Measurements from ENCODE around the gene BCL11B.

Gene BCL11B

DNA sequence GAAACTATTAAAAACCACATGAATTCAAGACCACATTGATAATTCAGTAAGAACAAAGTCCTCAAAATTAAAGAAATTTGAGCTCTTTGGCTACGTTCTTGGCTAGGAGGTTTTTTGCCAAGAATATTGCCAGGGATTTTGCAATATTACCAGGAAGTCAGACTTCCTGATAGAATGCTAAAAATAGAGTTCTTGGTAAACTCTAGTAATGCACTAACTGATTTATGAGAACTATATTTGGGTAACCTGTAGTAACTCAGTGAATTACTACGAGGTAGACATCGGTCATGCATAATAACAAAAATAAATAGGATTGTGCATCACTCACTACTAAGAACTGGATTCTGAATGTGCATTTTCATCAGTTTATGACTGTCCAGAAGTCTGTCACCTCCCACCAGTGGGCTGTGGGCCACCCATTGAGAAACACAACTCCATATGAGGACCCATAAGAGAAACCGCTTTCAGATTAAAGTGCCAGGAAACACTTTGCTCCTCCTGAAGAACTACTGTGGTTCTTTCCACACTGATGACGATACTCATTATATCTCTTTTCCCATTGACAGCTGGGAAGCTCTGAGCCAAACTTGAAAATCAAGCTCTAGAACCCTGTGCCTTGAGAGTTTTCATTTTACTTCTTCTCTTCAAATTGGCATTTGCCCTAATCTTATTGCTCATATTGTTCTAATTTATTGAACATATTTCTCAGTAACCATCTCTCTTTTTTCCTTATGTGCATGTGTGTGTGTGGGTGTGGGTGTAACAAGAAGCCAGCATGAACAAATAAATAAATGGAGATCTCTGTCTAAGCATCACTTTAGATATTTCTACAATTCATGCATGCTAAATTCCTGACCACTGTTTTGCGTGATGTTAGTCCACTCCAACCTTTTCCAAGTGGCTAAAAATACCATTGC, 116.6 kb downstream of the BCL11B start:
- no peak for DNase-seq

DNA sequence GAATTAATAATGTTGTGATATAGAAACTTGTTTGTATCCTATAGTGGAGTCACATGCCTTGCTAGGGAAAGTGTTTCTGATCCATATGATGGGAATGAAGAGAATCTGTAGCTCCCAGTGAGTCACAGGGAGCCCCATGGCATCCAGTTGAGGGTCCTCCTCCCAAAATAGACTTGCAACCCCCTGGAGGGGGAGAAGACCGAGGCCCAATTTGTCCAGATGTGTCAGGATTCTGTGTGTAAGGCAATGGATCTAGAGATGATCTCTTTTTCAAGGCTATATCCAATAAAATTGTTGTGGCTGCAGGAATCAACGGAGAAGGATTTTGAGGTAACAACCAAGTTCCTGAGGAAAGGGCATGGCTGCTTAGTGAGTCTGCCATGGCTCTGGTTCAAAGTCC, 121.8 kb downstream of the BCL11B start:
- no peak for DNase-seq

DNA sequence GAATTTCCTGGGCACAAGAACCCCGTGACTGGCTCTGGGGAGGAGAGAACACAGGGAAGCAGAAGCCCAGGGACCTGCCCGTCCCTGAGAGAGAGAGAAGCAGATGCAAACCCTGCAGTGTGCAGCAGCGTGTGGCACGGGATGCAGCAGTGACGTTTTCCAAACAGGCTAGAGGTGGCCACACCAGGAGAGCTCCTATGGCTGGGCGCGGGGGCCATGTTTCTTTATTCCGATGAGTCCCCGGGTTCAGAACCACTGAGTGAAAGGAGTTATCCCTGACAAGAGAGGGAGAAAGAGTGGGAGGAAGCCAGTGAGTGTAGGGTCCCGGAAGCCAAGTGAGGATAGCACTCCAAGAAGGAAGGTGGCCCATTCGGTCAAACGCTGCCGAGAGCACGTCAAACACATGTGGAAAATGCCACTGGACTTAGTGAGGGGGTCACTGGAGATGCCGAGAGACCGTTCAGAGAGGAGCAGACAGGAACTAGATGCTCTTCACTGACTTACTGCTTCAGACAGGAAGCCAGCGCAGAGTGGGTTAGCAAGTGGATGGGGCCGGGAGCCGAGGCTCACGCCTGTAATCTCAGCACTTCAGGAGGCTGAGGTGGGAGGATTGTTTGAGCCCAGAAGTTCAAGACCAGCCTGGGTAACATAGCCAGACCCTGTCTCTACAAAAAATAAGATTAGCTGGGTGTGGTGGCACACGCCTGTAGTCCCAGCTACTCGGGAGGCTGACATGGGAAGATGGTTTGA, 123.0 kb downstream of the BCL11B start:
- DNase-seq = no peak

DNA sequence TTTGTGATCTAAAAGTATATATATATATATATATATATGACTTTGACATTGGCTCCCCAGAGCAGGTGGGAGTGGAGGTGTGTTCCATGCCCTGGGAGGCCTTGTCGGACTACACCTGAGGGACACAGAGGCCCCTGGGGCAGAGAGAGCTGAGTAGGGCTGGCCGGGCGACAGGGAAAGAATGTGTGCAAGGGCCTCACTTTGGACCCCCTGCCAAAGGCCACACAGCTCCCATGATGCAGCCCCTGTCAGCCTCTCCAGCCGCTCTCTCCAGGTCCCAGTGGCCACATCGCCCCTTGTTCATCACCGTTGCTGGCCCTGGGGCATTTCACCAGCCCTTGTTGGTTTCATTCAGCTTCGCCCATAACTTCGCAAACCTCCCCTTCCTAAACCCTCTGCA, 123.9 kb downstream of the BCL11B start:
- DNase-seq = no peak

DNA sequence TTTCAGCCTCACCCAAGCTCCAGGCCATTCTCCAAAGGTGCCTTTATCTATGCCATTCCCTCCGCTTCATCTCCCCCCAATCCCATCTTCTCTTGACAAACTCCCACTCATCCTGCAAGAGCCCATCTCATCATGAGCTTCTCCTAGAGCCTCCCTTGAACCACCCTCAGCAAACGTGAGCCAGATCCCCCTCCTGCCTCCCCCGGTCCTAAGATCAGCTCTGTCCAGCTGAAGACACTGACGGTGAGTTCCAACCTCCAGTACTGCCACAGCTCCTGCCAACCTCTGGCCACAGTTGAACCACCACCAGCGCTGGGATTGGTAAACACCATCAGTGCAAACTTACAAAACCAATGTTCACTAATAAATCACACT, 124.6 kb downstream of the BCL11B start:
- no peak for DNase-seq

DNA sequence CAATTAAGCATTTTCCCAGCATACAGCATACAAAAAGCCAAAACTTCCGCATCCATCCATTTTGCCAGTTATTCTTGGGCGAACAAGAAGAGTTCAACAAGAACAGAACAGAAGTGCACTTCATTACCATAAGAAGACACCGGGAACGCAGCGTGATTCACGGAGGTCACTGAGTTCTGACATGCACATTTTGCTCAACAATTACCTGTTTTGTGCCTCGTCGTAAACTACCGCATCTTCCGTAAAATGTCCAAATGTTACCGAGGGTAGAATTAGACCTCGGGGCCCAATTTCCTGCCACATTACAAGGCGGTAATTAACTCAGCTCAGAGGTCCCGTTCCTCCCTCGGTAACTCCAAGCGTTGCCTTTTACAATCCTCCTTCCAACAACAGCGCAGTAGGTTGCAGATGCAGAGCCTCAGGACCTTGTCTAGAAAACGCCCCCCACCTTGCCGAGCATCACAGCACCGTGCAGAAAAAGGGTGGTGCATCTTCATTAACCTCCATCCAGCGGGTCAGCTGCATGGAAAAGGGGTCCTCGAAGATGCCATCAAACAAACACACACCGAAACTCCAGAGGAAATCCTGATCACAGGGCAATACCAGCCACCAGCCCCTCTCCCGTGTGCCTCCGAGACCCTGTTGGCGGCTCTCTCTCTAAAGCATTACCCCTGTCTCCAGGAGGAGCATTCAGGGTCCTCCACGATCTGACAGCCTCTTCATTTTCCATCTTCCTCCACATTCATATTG, 125.2 kb downstream of the BCL11B start:
- DNase-seq = no peak

DNA sequence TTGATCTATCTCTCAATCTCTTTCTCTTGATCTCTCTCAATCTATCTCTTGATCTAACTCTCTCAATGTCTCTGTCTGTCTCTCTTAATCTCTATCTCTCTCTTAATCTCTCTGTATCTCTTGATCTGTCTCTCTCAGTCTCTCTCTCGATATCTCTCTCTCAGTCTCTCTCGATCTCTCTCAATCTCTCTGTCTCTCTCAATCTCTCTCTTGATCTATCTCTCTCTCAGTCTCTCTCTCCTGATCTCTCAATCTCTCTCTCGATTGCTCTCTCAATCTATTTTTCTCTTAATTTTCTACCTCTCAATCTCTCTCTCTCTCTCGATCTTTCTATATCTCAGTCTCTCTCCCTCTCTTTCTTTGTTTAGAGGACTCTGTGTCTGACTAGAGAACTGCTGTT, 126.7 kb downstream of the BCL11B start:
- DNase-seq = no peak

DNA sequence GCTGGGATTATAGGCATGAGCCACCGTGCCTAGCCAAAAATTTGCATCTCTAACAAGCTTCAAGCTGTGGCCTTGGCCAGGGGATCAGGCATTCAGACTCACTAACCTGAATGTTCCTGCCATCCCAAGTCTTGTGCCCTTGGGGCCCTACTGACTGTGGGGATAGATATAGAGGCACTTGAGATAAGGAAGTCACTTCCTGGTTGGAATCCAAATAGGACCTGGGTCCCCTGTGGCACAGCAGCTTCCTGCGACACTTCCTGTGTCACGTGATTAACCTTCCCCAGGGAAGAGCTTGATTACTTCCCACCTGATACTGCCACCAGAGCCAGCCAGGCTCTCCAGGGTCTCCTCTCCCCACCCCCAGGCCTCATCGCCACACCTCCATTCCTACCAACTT, 128.2 kb downstream of the BCL11B start:
- no peak for DNase-seq

DNA sequence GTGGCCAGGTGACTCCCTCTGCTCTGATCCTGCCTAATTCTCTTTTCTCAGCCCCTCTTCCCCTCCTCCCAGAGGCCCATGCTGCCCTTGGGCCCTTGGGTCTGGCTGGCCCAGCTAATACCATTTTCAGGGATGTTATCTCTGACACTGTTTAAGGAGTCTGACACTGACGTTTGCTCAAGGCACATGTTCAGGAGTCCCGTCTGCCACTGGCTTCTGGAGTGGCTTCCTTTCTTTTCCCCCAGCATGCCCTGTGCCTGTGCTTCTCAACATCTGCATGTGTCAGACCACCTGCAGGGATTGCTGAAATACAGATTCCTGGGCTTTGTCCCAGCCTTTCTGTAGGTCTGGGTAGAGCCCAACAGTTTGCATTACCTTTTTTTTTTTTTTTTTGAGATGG, 128.9 kb downstream of the BCL11B start:
- DNase-seq = no peak

DNA sequence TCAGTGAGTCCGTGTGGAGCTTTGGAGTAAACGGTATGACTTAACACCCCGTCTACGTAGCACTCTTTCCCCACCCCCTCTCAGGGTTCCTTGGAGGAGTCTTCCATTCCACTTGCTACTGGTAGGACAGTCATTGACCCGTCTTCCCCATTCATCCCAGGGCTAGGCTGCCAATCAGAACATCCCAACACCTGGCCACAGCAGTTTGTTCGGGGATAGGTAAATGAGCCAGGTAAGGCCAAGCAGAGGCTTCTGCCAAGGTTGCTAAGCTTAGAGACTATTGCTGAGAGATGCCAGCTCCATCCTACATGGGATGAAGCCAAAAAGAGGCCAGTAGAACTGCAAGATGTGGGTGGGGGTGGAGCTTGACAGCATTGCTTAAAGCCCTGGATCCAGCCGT, 130.8 kb downstream of the BCL11B start:
- no peak for DNase-seq

DNA sequence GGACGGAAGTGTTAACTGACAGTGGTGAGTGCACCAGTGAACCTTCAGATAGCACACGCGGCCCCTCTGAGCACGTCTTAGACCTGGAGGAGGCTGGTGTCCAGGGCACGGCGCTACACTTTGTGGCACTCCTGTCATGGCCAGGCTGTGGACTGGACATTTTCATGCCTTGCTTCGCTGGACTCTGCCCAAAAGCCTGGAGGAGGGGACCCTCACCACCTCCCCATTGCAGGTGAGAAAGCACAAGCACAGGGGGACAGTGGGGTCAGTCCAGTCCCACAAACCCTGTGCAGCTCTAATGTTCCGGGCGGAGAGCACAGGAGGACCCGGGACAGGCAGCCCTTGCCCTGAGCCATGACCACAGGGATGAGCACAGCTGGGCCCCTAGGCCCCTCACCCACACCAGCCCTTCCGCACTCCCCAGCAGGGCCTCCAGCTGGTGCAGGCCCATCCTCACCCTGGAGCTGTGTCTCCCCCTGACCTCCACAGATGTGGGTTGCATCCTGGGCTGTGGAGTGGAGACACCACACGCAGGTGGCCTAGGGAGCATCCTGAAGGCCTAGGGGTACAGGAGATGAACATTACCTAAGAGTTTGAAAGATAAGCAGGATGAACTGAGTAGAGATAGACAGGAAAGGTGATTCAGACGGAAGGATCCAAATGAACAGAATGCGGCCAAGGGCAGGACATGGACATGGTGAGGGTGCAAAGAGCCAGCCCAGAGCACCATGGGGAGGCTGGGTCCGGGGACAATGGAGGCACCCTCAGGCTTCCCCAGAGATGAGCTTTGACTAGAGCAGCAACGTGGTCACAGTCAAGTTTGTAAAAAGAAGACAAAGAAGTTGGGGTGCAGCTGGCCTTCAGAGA, 132.8 kb downstream of the BCL11B start:
- no peak for DNase-seq

DNA sequence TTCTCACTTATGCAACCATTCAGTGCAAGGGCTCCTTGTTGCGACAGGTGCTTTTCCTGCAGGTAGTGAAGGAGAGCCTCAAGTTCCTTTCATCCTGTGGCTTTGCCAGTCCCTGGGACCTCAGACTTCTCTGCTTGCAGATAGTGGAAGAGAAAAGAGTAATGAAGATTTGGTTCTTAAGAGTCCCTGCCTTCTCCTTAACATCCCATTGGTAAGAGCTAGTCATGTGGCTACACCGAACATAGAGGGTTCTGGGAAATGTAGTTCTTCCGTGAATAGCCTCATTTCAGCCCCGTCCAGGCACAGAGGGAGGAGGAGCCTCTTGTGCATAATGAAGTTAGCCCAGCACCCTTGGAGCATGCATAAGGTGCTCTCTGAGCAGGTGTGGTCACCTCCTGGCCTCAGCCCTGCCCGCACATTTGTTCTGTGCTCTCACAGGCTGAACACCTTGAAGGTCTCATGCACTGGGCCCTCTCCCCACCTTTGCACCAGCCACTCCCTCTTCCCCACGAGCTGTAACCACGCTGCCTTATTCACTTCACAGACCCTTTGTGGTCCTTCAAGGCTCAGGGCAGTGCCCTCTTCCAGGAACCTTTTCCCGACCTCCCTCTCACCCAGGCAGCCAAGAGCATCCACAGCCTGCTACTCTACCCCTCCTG, 134.0 kb downstream of the BCL11B start:
- no peak for DNase-seq

DNA sequence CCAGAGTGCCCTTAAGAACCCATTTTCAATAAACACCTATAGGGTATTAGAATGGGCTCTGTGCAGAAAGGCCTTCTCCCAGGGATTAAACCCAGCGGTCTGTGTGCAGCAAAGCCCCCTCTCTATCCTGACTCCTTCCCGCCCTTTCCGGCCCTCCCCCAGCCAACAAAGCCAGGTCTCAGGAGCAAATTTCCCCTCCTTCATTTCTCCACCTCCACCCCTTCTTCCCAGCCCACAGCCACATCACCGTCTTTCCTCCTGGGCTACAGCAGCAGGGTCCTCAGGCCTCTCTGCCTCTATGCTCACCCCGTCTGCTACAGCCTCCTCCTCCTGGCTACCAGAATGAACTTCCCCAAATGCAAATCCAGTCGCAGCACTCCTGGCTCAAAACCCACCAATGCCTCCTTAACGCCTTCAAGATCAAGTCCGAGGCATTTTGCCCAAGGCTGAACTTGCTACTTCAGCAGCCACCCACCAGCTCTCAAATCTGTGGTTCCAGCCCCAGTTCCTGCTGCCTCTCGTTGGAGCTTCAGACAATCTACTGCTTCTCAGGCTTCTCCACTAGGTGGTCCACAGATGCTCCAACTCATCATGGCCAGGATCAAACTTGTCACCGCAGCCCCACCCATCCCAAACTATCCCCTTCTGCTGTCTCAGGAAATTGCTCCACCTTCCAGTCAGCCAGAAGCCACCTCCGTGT, 134.8 kb downstream of the BCL11B start:
- DNase-seq = no peak

DNA sequence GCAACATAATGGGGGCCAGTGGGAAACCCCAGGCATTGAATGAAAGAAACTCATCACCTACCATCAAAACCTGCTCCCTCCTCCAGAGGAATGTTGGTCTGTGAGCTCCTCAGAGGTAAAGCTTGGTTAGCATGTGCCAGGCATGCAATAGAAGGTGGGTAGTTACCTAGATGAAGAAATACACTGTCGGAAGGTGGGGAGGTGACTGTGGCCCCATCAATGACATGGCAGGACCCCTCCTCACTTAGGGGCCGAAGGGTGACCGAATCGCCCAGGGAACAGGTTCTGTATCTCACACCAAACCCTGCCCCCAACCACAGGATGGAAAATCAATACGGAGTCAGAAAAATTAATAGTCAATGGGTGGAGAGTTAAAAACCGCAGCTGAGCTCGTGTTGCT, 135.6 kb downstream of the BCL11B start:
- no peak for DNase-seq

DNA sequence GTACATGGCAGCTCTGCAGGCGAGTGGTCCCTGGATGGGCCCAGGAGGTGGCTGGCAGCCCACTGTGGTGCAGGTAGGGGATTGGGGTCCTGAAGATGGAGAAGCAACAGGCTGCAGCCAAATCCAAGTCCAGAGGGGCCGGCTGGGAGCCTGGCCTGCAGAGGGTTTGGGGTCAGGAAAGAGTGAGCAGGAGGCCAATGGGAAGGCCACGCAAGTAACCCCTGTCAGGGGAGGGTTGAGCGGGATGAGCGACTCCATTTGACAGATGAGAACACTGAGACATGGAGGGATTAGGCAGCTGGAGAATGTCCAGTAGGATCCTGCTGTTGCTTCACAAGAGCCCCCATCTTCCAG, 136.0 kb downstream of the BCL11B start:
- DNase-seq = no peak

DNA sequence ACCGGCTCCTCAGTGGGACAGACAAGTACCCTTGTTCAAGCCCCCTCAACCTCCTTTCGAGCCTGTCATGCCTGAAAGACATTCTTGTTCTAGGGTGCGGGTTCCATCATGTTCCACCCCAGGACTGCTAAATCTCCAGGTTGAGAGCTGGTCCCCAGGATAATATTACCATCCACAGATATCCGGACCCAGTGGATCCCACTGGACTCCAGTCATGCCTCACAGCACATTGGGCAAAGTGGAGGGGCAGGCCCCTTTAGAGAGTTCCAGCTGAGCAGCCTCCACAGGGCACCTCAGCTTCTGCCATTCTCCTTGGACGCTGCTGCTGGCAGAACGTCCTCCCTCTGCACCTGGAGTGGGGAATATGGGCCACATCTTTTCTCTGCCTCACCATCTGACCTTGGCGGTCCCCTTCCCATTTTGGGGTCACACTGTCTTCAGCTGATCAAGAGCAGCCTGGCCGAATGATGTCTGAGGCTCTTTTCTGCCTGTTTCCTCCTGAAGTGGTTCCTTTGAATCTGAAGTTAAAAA, 137.4 kb downstream of the BCL11B start:
- no peak for DNase-seq

DNA sequence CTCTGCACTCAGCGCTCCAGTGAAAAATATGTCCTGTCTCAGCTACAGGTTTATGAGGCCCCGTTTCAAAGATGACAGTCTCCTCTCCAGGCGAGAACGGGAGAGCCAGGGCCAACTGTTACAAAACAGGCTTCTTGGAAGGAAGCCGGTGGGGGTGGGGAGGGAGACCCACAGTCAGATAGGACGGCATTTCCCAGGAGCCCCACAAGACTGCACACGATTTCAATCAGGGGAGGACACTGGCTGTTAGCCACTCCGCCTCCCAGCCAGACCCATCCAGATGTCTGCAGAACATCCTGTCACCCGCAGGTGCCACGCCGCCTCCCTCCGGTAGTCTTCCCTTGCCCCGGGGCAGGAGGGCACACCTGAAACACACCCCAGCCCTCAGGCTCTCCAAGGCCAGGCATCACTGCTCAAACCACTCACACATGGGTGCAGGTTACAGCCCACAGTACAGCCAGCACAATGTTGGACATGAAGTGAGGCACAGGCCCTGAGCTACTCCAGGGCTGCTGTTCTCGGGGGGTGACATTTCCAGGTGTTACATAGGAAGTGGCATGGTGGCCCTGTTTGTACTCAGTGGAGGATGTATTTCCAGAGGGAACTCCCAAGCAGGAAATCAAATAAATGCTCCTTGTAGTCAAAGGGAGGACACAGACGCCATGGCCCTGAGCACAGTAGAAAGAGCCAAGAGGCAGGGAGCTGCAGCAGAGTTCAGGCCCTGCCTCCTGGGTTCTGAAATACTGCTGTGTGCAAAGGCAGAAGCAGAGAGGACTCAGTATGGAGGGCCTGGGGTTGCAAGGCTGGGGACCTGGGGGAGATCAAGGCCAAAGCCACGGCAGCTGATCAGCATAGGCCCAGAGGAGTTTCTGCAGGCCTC, 138.1 kb downstream of the BCL11B start:
- no peak for DNase-seq

DNA sequence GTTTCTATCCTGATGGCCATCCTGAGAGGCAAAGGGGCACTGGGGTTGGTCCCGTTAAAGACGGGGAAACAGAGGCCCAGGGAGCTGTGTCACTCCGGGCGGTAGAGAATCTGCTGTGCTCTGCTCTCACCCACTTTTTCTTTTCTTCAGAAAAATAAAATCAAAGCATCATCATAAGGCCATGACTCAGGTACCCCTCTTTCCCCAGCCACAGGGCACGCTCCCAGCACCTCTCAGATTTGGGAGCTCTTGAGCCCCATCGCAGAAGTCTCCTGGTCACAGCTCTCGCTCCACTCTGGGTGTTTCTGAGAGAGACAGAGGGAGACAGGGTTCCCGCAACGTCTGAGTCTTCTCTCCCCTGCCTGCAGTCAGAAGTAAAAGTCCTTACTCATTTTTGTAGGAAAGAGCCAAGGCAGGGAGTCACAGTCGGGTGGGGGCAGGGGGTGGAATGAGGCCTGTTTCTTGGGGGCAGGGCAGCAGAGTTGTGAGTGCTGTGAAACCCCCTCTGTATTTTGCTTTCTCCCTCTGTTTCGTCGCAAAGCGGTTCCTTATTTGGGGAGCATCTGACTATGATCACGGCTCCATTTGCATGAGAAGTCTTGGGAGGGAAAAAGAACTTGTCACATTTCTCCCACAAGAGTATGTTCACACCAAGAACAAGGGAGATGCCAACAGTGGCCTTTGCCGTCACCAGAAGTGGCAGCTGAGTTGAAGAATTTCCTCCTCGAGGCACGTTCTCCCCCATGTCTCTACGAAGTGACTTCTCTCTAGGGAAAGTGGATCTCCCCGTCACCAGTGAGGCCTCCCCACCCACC, 139.0 kb downstream of the BCL11B start:
- no peak for DNase-seq

DNA sequence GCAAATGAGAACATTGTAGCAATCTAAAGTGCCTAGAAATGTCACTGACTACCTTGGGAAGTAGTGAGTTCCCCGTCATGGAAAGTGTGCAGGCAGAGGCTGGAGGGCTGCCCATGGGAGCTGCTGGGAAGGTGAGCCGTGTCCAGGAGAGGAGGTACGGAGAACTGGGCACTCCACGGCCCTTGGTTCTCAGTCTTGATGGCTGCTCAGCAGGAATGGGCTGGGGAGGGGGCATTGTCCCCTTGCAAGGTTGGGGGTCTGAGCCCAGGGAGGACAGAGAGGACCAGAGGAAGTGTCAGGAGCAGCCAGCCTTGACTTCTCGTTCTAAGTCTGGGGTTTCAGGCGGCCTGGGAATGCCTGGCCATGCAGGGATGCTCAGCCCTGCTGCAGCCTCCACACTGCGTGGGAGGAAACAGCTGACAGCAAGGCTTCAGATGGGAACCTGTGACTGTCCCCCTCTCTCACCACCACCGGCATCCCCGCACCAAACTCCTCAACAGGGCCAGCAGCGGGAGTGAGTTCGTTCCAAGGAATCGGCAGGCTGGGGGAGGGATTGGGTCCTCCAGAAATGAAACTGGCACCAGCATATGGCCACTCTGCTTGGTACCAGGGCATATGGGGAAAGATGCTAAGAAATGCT, 140.2 kb downstream of the BCL11B start:
- no peak for DNase-seq
